Left kidney (tissue), 8 donors: Measurements from ENCODE around the gene SLC23A2. TPM values are rescaled to one million over a fixed set of nuclear protein-coding genes. Genes with fewer than 3 reads are reported as not detected.
"Not testable (repeated sequence)": the region's sequence is repeated elsewhere in the genome, so short reads cannot be mapped to it uniquely, and the experiment has no call there.

ENCODE experiments used
- DNase-seq: peaks from one replicate; pipeline ENCODE4 v3.0.0-alpha.2; 2013
- long read RNA-seq, 8 donors: transcript quantifications; one replicate each; lab custom pipeline, GENCODE V29; 2026
- polyA plus RNA-seq: library from polyadenylated mRNA; unstranded; fragments of 120-200 nt; gene quantifications from one replicate; pipeline ENCODE4 v1.2.1, GENCODE V29; 2013; ENCODE audit not compliant: insufficient read length

Gene SLC23A2
- 25.9 TPM for polyA plus RNA-seq
- long read RNA-seq, donor 1, full-length matches to known transcripts, result 1 of 1 reads
- long read RNA-seq, donor 1, partial matches to known transcripts, result 0 of 1 reads
- long read RNA-seq, donor 1, other reads (novel, unspliced or antisense), result 0 of 1 reads
- long read RNA-seq, donor 2, full-length matches to known transcripts, result 1 of 1 reads
- long read RNA-seq, donor 2, partial matches to known transcripts, result 0 of 1 reads
- long read RNA-seq, donor 2, other reads (novel, unspliced or antisense), result 0 of 1 reads
- long read RNA-seq, donor 3, full-length matches to known transcripts, result 2 of 2 reads
- long read RNA-seq, donor 3, partial matches to known transcripts, result 0 of 2 reads
- long read RNA-seq, donor 3, other reads (novel, unspliced or antisense), result 0 of 2 reads
- long read RNA-seq, donor 4, result 0 reads
- long read RNA-seq, donor 5, full-length matches to known transcripts, result 3 of 3 reads
- long read RNA-seq, donor 5, partial matches to known transcripts, result 0 of 3 reads
- long read RNA-seq, donor 5, other reads (novel, unspliced or antisense), result 0 of 3 reads
- long read RNA-seq, donor 6, full-length matches to known transcripts, result 2 of 2 reads
- long read RNA-seq, donor 6, partial matches to known transcripts, result 0 of 2 reads
- long read RNA-seq, donor 6, other reads (novel, unspliced or antisense), result 0 of 2 reads
- long read RNA-seq, donor 7, full-length matches to known transcripts, result 2 of 2 reads
- long read RNA-seq, donor 7, partial matches to known transcripts, result 0 of 2 reads
- long read RNA-seq, donor 7, other reads (novel, unspliced or antisense), result 0 of 2 reads
- long read RNA-seq, donor 8, full-length matches to known transcripts, result 2 of 2 reads
- long read RNA-seq, donor 8, partial matches to known transcripts, result 0 of 2 reads
- long read RNA-seq, donor 8, other reads (novel, unspliced or antisense), result 0 of 2 reads

DNA sequence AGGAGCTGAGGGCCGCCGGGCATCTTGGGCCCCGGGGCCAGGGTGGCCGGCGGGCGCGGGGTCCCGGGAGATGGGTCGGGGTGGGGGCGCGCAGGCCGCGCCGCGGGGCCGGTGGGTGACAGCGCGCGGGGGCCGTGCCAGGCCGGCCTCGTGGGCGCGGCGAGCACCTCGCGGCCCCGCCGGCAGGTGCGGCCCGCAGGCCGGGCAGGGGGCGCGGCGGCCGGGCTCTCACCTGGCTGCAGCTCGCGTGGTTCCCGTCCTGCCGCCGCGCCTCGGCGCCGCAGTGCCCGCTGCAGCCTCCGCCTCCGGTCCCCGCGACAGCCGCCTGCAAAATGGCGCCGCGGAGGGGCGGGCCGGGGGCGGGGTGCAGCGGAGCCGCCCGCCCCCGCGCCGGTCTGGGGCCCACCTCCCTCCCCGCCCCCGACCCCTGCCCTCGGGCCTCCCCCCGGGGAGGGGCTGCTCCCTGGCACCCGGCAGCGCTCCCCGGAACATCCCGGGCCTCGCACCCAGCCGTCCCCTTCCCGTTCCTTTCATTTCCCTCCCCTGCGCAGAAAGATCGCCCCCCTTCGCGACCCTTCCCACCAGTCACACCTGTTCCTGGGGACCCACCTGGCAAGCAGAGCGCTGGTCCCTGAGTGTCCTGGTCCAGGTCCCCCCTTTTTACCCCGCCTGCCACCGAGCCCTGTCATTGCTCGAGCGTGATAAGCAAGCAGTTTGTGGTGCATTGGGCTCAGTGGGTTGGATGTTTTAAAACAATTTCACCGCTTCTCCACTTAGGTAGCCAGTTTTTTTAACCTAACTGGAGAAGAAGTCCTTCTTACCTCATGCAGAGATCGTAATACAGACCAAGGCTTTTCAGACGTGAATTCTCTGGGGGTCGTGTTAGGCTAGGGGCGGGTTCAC lies at the start of gene SLC23A2:
TSS of gene SLC23A2 (minus strand) at position 337 of the 903 bp plus-strand sequence. CDS start 68,948 bp downstream, outside the sequence.
- no peak for DNase-seq

- DNase-seq, result no peak
Measured at GRCh38 chr20:5046656-5047339, 45.5 kb upstream of the SLC23A2 start.

DNA sequence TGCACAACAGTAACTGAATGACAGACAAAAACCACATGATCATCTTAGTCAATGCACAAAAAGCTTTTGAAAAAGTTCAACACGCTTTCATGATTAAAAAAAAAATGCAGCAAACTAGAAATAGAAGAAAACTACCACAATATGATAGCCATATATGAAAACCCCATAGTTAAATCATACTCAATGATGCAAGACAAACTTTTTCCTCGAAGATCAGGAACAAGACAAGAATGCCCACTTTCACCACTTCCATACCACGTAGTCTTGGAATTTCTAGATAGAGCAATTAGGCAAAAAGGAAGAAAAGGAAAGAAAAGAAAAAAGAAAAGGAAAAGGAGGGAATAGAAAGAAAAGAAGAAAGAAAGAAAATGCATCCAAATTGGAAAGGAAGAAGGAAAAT lies 44.6 kb upstream of the SLC23A2 start:
- DNase-seq, result no peak

- DNase-seq, result no peak
Measured at GRCh38 chr20:5044075-5044620, 42.8 kb upstream of the SLC23A2 start.

GRCh38 chr20:5041433-5041832 lies 40.1 kb upstream of the SLC23A2 start:
- DNase-seq, result no peak

DNA sequence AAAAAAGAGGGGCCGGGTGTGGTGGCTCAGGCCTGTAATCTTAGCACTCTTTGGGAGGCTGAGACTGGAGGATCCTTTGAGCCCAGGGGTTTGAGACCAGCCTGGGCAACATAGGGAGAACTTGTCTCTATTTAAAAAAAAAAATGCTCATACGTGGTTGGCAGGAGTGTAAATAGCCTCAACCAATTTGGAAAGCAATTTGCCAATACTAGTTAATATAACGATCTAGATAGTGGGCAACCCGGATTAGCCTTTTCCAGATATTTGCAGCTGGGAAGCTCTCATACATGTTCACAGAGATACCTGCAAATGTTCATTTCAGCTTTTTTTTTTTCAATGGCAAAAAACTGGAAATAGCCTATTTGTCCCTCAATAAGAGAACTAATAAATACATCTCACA lies 39.0 kb upstream of the SLC23A2 start:
- no peak for DNase-seq

DNA sequence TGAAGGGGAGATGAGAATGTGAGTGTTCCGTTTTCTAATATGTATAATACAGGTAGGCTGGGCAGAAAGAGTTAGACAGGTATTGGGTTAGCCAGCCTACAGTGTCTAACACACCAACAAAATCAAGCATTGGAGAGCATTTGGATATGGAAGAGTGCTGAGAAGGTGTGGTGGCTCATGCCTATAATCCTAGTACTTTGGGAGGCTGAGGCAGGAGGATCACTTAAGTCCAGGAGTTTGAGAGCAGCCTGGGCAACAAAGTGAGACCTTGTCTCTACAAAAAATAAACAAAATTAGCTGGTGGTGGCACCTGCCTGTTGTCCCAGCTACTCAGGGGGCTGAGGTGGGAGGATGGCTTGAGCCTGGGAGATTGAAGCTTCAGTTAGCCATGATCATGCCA lies 38.6 kb upstream of the SLC23A2 start:
- DNase-seq, result no peak

GRCh38 chr20:5039255-5039657 lies 37.9 kb upstream of the SLC23A2 start:
- no peak for DNase-seq

DNA sequence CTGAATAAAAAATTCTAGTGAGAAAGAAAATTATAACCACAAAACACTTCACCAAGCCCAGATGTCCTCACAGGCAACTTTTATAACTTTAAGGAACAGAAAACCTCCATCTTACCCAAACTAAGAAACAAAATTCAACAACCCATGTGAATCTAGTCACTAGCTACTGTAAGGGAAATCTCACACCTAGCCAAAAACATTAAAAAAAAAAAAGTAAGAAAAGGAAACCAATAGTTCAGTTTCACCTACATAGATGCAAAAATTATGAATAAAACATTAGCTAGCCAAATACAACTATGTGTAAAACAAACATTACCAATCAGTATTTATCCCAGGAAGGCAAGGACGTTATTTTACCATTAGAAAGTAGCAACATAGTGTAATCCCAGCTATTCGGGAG lies 35.5 kb upstream of the SLC23A2 start:
- no peak for DNase-seq

GRCh38 chr20:5035518-5035917 lies 34.2 kb upstream of the SLC23A2 start:
- DNase-seq, result not testable (repeated sequence)

- no peak for DNase-seq
Measured at GRCh38 chr20:5033566-5033965, 32.3 kb upstream of the SLC23A2 start.

DNA sequence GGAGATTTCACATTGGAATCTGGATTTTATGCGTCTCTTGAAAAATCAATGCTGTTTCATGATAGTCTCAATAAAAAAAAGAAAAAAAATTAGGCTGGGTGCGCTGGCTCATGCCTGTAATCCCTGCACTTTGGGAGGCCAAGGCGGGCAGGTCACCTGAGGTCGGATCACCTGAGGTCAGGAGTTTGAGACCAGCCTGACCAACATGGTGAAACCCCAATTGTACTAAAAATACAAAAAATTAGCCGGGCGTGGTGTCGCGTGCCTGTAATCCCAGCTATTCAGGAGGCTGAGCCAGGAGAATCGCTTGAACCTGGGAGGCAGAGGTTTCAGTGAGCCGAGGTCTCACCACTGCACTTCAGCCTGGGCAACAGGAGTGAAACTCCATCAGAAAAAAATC lies 30.4 kb upstream of the SLC23A2 start:
- not testable (repeated sequence) for DNase-seq

DNA sequence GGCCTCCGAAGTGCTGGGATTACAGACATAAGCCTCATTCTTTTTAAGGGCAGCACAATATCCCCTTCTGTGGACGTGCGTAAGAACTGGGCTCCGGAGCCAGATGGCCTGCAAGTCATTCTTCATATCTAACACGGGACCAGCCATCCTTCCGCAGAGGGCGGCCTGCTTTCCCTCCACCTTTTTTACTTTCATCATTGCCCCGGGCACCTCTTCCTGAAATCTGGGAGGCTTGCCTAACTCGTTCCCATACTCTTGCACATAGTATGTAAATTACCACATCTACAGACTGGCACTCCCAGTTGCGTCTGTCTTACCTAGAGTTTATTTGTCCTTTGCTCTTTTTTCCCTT lies 29.9 kb upstream of the SLC23A2 start:
- DNase-seq, result no peak

DNA sequence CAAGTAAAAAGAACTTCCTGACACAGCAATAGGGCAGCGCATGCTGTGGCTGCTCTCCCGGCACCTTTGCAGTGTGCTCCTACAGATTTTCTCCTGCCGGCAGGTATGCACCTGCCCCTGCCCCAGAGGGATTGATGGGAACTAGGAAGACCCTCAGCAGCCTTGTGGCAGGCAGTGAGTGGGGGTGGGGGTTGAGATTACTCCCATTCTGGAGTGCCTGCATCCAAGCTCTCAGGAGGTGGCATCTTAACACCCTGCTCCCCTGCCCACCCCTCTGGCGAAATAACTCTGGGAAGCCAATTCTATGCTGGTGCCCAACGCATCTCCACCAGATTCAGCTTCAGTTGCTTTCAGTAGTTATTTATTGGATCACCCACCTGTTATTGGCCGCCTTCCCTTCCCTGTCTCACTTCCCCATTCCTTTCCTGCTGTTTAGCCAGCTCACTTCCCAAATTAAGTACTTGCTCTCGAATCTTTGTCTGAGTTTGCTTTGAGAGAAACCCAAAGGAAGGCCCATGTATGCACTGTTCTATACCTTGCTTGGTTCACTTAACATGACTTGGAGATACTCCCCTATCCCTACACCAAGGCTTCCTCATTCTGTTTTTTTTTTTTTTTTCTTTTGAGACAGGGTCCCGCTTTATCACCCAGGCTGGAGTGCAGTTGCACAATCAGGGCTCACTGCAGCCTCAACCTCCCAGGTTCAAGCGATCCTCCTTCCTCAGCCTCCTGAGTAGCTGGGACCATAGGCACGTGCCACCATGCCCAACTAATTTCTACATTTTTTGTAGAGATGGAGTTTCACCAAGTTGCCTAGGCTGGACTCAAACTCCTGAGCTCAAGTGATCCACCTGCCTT lies 29.3 kb upstream of the SLC23A2 start:
- no peak for DNase-seq

GRCh38 chr20:5028258-5029059 lies 27.1 kb upstream of the SLC23A2 start:
- DNase-seq, result not testable (repeated sequence)

GRCh38 chr20:5024982-5025381 lies 23.7 kb upstream of the SLC23A2 start:
- DNase-seq, result no peak

DNA sequence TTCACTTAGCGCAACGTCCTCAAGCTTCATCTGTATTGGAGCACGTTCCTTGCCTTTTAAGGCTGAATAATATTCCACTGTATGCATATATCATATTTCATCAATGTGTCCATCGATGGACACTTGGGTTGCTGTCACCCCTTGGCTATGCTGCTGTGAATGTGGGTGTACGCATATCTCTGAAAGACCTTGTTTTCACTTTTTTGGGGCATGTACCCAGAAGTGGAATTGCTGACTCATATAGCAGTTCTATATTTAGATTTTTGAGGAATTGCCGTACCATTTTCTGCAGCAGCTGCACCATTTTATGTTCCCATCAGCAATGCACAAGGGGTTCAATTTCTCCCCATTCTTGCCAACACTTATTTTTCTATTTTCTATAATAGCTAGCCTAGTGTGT lies 22.8 kb upstream of the SLC23A2 start:
- DNase-seq, result no peak

DNA sequence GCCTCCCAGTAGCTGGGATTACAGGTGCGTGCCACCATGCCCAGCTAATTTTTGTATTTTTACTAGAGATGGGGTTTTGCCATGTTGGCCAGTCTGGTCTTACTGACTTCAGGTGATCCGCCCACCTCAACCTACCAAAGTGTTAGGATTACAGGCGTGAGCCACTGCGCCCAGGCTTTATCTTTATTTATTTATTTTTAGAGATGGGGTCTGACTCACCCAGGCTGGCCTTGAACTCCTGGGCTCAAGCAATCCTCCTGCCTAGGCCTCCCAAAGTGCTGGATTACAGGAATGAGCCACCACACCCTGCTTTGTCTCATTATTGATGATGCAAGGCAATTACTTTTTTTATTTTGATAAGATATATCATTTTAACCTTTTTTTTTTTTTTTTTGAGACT lies 21.9 kb upstream of the SLC23A2 start:
- DNase-seq, result not testable (repeated sequence)

GRCh38 chr20:5020760-5021159 lies 19.4 kb upstream of the SLC23A2 start:
- no peak for DNase-seq
